Neutrophil (primary cell): Measurements from ENCODE around the gene GRAMD4.

ENCODE experiments used
- H3K27ac ChIP-seq: fragments of 200-600 bp; sonication (generic); 2 replicates; pipeline ENCODE4 v1.5.1; 2016; ENCODE audit warnings: mild to moderate bottlenecking, moderate library complexity
- H3K27me3 ChIP-seq: fragments of 200-600 bp; sonication (generic); 2 replicates; pipeline ENCODE4 v1.6.0; 2016; ENCODE audit warnings: mild to moderate bottlenecking
- H3K36me3 ChIP-seq: fragments of 200-600 bp; sonication (generic); 2 replicates; pipeline ENCODE4 v1.5.1; 2017
- H3K4me1 ChIP-seq, 2 experiments: fragments of 200-600 bp in 1 of 2; sonication (generic) in 1 of 2; 1 replicate in 1 of 2; 2 replicates in 1 of 2; pipeline versions ENCODE4 v1.5.1 to v1.6.1; 2013 to 2016; ENCODE audit warnings: low read depth in 1 of 2, low read length in 1 of 2, mild to moderate bottlenecking in 1 of 2, moderate library complexity in 1 of 2; ENCODE audit not compliant: control insufficient read depth in 1 of 2, insufficient read depth in 1 of 2
- H3K4me3 ChIP-seq, 2 experiments: fragments of 200-600 bp in 1 of 2; sonication (generic) in 1 of 2; 1 replicate in 1 of 2; 2 replicates in 1 of 2; pipeline ENCODE4 v1.5.1; 2013 to 2016; ENCODE audit warnings: low read depth in 1 of 2, low read length in 1 of 2, mild to moderate bottlenecking in 1 of 2, moderate library complexity in 1 of 2
- H3K9me3 ChIP-seq: fragments of 200-600 bp; sonication (generic); 2 replicates; pipeline ENCODE4 v1.5.1; 2016
- TF ChIP-seq, protein P1 (sequence below): fragments of 200-600 bp; sonication (generic); IDR thresholded peaks from 2 replicates; pipeline ENCODE4 v1.5.1; 2016; ENCODE audit warnings: antibody characterized with exemption

Gene GRAMD4

GRCh38 chr22:46696229-46696518 lies 76.0 kb downstream of the GRAMD4 start:
- TF ChIP-seq, protein P1, sequence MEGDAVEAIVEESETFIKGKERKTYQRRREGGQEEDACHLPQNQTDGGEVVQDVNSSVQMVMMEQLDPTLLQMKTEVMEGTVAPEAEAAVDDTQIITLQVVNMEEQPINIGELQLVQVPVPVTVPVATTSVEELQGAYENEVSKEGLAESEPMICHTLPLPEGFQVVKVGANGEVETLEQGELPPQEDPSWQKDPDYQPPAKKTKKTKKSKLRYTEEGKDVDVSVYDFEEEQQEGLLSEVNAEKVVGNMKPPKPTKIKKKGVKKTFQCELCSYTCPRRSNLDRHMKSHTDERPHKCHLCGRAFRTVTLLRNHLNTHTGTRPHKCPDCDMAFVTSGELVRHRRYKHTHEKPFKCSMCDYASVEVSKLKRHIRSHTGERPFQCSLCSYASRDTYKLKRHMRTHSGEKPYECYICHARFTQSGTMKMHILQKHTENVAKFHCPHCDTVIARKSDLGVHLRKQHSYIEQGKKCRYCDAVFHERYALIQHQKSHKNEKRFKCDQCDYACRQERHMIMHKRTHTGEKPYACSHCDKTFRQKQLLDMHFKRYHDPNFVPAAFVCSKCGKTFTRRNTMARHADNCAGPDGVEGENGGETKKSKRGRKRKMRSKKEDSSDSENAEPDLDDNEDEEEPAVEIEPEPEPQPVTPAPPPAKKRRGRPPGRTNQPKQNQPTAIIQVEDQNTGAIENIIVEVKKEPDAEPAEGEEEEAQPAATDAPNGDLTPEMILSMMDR: no peak
- no peak overlapping the region for H3K4me3 ChIP-seq
- H3K9me3 ChIP-seq: no peaks in the 10 kb centered on the region
- H3K27me3 ChIP-seq: no peaks in the 10 kb centered on the region
- H3K4me1 ChIP-seq: no peaks in the 10 kb centered on the region
- H3K27ac ChIP-seq: no peak overlapping the region
- peaks cover 99% of the 10 kb centered on the region for H3K36me3 ChIP-seq

- Histone ChIP-seq H3K36me3 (peaks cover 99% of the 10 kb centered on the region), H3K27me3 (no peaks in the 10 kb centered on the region), H3K4me1 (no peaks in the 10 kb centered on the region), H3K4me3 (no peak overlapping the region), H3K9me3 (no peaks in the 10 kb centered on the region), H3K27ac (no peak overlapping the region)
- TF ChIP-seq, protein P1: no peak
Observed at GRCh38 chr22:46696614-46697013, 76.4 kb downstream of the GRAMD4 start.

- no peaks in the 10 kb centered on the region for H3K27me3 ChIP-seq
- peaks cover 98% of the 10 kb centered on the region for H3K36me3 ChIP-seq
- H3K4me3 ChIP-seq: no peak overlapping the region
- H3K4me1 ChIP-seq: no peaks in the 10 kb centered on the region
- no peaks in the 10 kb centered on the region for H3K9me3 ChIP-seq
- TF ChIP-seq, protein P1: no peak
- no peak overlapping the region for H3K27ac ChIP-seq
Observed at GRCh38 chr22:46697811-46698515, 77.8 kb downstream of the GRAMD4 start.

DNA sequence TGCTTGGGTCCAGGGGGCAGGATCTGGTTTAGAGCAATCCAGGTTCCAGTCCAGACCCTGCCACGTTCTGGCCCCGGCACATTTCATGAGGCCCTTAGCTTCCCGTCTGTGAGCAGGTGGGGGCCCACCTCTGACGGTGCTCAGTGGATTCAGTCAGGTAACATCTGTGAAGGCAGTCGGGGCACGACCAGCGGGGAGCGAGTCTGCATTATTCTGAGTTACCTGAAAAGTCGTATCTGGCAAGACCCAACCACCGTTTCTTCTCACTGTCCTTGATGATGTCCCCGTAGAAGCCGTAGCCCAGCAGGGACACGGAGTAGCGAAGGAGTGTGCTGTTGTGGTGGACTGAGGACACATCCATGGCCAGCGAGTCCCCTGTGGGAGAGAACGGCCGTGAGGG lies 78.9 kb downstream of the GRAMD4 start:
- TF ChIP-seq, protein P1: no peak
- no peaks in the 10 kb centered on the region for H3K27me3 ChIP-seq
- no peaks in the 10 kb centered on the region for H3K9me3 ChIP-seq
- H3K4me3 ChIP-seq: no peak overlapping the region
- peaks cover 98% of the 10 kb centered on the region for H3K36me3 ChIP-seq
- H3K27ac ChIP-seq: no peak overlapping the region
- no peaks in the 10 kb centered on the region for H3K4me1 ChIP-seq

DNA sequence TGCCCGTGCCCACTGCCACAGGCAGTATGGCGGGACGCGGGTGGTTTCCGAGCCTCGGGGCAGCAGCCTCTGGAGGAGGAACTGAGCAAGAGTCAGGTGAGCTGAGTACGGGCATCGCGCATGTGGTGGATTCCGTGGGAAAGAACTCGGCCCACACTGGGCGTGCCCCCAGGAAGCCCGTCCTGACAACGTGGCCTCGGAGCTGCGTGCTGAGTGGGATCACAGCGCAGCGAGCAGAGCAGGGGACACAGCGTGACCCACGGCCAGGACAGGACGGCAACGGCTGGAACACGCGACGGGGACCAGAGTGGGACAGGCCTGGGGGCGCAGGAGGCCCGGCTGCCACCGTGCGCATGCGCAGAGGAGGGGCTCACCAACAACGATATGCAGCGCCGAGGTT lies 81.1 kb downstream of the GRAMD4 start:
- no peaks in the 10 kb centered on the region for H3K9me3 ChIP-seq

More for the DNA sequence above, 81.1 kb downstream of the GRAMD4 start:
- TF ChIP-seq, protein P1: no peak
- H3K27ac ChIP-seq: no peak overlapping the region
- peaks cover 98% of the 10 kb centered on the region for H3K36me3 ChIP-seq
- no peak overlapping the region for H3K4me3 ChIP-seq
- no peaks in the 10 kb centered on the region for H3K4me1 ChIP-seq
- no peaks in the 10 kb centered on the region for H3K27me3 ChIP-seq
